Activated B cell treated with CpG ODN at 0.5 μM for 24 hours (primary cell): Measurements from ENCODE around the gene ARRDC1. TPM values are rescaled to one million over a fixed set of nuclear protein-coding genes. Genes with fewer than 3 reads are reported as not detected.

Source experiments
- ATAC-seq: fragments of 200-7000 bp; cut with Tn5 transposase; one replicate; pipeline ENCODE4 v1.10.0; 2021; ENCODE audit warnings: low read depth, mild to moderate bottlenecking, moderate library complexity
- CTCF ChIA-PET: fragments of 350-600 bp; sonication (Branson Sonifier 250); formaldehyde crosslinking; loops from one replicate; lab custom pipeline; 2021; ENCODE audit warnings: antibody characterized with exemption; lab: Charles Lee
- POLR2A ChIA-PET: fragments of 350-600 bp; sonication (Branson Sonifier 250); formaldehyde crosslinking; loops from one replicate; lab custom pipeline; 2021; ENCODE audit warnings: antibody characterized with exemption; lab: Charles Lee
- DNase-seq: peaks from one replicate; pipeline ENCODE4 v3.0.0; 2022
- H3K27ac Mint-ChIP-seq: one replicate; pipeline ENCODE4 v1.8.0; 2020; ENCODE audit warnings: mixed read lengths
- H3K27me3 Mint-ChIP-seq: one replicate; pipeline ENCODE4 v1.8.0; 2021; ENCODE audit warnings: mixed read lengths
- H3K36me3 Mint-ChIP-seq: one replicate; pipeline ENCODE4 v1.8.0; 2021; ENCODE audit warnings: low read depth, mixed read lengths
- H3K4me1 Mint-ChIP-seq: one replicate; pipeline ENCODE4 v1.8.0; 2021; ENCODE audit warnings: mixed read lengths
- H3K4me3 Mint-ChIP-seq: one replicate; pipeline ENCODE4 v1.8.0; 2020; ENCODE audit warnings: mild to moderate bottlenecking, mixed read lengths
- H3K9me3 Mint-ChIP-seq: one replicate; pipeline ENCODE4 v1.8.0; 2020; ENCODE audit warnings: mixed read lengths
- intact Hi-C: fragments of 100-400 bp; cut with micrococcal nuclease; formaldehyde crosslinking; loops from one replicate; pipeline ENCODE4 v1.15.1; 2024
- total RNA-seq: library from RNA; stranded (reverse); gene quantifications from 2 replicates; pipeline ENCODE4 v1.2.3, GENCODE V29; 2022
- TF ChIP-seq, protein P1 (sequence below): fragments of 200-600 bp; IDR thresholded peaks from one replicate; pipeline ENCODE4 v1.8.0; 2022; ENCODE audit warnings: antibody characterized with exemption, mild to moderate bottlenecking

The ARRDC1 gene
- total RNA-seq, 1 donor from 2014 or later, result 58.3 TPM

DNA sequence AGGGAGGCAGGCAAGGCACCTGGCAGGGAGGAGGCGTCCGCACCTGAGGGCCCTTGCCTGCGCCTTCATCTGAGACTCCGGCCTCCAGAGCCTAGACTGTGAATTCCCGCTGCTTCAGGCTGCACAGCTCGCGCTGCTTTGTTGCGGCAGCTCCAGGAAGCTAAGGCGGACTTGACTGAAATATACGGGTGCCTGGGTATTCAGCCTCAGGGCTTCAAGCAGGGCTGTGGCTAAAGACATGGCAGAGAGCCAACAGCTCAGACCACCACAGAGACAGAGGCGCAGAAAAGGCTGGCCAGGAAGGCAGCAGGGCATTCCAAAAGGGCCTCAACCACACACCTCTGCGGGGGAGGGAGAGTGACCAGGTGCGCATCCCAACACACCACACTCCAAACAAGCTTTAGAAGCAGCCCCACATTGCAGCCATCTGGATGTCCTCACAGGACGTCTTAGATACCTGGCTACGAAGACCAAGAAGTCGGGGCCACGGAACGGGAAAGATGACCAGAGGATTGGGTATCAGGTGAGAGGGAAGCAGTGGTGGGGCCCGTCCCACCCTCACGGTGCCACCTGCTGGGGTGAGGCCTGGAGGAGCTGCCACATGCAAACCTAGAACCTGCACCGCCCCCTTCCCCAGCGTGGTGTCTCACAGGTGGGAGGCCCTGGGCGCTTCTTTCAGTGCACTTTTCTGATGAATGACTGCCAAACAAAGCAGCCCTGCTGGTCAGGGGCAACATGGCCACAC lies 25.1 kb upstream of the ARRDC1 start:
- Mint-ChIP-seq H3K9me3 (no peaks in the 10 kb centered on the region), H3K27me3 (no peaks in the 10 kb centered on the region), H3K4me3 (no peak overlapping the region), H3K36me3 (peaks cover 41% of the 10 kb centered on the region), H3K27ac (no peak overlapping the region), H3K4me1 (peaks cover 35% of the 10 kb centered on the region)
- DNase-seq, result no peak
- ChIA-PET POLR2A (interaction anchor here (0.6 to 1.7 kb wide), 3 partner anchors 28 to 189 kb away, joined by 5 to 9 read pairs (median 6); partner anchors contain the start of gene MRPL41), CTCF (interaction anchor here (1.3 kb wide), 1 partner anchor 23 kb away, joined by 3 read pairs; no protein-coding TSS in a partner anchor)
- intact Hi-C loops, result no loop called here
- TF ChIP-seq, protein P1, sequence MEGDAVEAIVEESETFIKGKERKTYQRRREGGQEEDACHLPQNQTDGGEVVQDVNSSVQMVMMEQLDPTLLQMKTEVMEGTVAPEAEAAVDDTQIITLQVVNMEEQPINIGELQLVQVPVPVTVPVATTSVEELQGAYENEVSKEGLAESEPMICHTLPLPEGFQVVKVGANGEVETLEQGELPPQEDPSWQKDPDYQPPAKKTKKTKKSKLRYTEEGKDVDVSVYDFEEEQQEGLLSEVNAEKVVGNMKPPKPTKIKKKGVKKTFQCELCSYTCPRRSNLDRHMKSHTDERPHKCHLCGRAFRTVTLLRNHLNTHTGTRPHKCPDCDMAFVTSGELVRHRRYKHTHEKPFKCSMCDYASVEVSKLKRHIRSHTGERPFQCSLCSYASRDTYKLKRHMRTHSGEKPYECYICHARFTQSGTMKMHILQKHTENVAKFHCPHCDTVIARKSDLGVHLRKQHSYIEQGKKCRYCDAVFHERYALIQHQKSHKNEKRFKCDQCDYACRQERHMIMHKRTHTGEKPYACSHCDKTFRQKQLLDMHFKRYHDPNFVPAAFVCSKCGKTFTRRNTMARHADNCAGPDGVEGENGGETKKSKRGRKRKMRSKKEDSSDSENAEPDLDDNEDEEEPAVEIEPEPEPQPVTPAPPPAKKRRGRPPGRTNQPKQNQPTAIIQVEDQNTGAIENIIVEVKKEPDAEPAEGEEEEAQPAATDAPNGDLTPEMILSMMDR, result no peak
- no peak for ATAC-seq

DNA sequence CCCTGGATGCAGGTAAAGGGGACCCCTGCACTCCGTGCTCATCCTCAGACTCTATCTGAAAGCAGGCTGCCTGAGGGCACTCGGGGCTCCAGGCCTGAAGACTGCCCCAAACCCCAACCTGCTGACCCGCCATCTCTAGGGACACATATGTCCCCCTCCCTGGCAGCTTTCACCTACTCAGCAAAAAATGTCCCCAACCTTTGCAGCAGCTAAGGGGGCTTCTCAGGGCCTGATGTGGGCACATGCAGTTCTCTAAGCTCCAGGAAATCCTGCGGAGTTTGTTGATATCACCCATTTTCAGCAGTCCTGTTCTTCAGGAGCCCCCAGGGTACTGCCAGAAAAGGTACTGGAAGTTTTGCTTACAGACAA lies 24.5 kb upstream of the ARRDC1 start:
- H3K4me3 Mint-ChIP-seq, result no peak overlapping the region
- H3K27me3 Mint-ChIP-seq, result no peaks in the 10 kb centered on the region
- intact Hi-C loops, result no loop called here
- H3K36me3 Mint-ChIP-seq, result peaks cover 40% of the 10 kb centered on the region
- TF ChIP-seq, protein P1, result no peak
- H3K4me1 Mint-ChIP-seq, result peaks cover 29% of the 10 kb centered on the region
- no peak for DNase-seq
- H3K27ac Mint-ChIP-seq, result no peak overlapping the region
- CTCF ChIA-PET, result no interaction called here
- no peaks in the 10 kb centered on the region for H3K9me3 Mint-ChIP-seq
- no peak for ATAC-seq
- POLR2A ChIA-PET, result no interaction called here

DNA sequence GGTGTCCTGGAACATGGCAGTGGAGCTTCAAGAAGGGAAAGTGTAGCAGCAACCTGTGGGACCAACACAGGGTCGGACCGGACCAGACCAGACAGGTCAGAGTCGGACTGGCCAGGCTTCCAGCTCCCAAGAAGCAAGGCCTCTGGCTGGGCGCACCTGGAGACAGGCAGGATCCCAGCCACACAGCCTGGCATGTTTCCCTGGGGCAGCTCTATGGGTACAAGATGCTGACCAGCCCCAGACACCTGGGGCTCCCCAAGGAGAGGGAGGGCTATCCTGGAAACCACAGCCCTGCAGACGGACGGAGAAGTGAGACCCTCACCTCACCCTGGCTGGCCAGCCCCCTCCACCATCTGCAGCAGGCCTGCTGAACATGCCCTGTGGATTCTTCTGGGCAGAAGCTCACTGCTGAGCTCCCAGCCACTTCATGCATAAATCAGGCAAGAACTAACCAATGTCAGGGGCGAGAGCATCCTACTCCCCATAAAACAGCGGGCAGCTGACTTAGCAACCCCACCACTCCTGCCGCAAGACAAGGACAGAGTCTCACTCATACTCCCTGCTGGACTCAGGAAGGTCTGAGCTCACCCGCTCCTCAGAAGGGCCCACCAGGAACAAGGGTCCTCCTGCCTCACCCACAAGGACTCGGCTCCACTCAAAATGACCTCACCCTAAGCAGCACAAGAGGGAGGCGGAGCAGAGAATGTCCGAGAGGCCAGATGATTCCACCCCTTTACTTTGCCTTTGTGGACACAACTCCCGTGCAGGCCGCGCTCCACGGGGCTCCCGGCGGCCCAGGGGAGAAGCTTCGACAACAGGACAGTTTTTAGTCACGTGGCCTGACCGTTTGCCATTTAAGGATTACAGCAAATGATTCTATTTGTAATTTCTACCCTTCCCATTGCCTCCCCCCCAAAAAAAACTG lies 23.9 kb upstream of the ARRDC1 start:
- TF ChIP-seq, protein P1, result no peak
- no peaks in the 10 kb centered on the region for H3K9me3 Mint-ChIP-seq
- H3K4me1 Mint-ChIP-seq, result peaks cover 22% of the 10 kb centered on the region
- ATAC-seq, result no peak
- intact Hi-C loops, result no loop called here
- no peak overlapping the region for H3K4me3 Mint-ChIP-seq
- H3K27me3 Mint-ChIP-seq, result no peaks in the 10 kb centered on the region
- no peak overlapping the region for H3K27ac Mint-ChIP-seq
- CTCF ChIA-PET, result no interaction called here
- DNase-seq, result no peak
- H3K36me3 Mint-ChIP-seq, result peaks cover 42% of the 10 kb centered on the region
- POLR2A ChIA-PET, result interaction anchor here (1.0 kb wide), 1 partner anchor 29 kb away, joined by 3 read pairs; no protein-coding TSS in a partner anchor

DNA sequence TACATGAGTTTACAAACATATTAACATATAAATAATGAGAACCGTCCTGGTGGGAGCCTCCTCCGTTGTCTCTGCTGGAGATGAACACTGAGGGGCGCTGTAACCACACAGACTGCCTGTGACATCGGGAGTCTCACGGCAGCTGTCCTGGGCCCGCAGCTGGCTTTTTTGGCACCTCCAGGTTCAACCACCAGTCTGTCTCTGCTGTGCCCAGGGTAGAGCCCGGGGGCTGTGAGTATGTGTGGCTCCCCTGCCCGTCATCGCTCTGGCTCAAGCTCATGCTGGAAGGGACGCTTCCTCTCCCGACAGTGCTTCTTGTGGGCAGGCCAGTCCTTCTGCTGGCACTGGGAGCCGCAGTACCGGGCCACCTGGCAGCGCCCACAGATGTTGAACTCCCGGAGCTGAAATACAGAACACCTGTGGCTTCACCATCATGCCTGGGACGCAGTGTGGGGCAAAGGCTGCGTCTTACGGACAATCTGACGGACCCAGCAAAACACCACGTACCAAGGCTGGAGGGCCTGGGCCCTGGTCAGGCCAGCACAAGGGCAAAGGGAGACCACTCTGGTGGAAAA lies 23.1 kb upstream of the ARRDC1 start:
- H3K36me3 Mint-ChIP-seq, result peaks cover 47% of the 10 kb centered on the region
- DNase-seq (no peak), ATAC-seq (no peak)
- H3K4me1 Mint-ChIP-seq, result peaks cover 16% of the 10 kb centered on the region
- intact Hi-C loops, result no loop called here
- TF ChIP-seq, protein P1, result no peak
- ChIA-PET POLR2A (interaction anchor here (1.0 kb wide), 1 partner anchor 30 kb away, joined by 3 read pairs; no protein-coding TSS in a partner anchor), CTCF (no interaction called here)
- H3K27me3 Mint-ChIP-seq, result no peaks in the 10 kb centered on the region
- H3K9me3 Mint-ChIP-seq, result no peaks in the 10 kb centered on the region
- no peak overlapping the region for H3K4me3 Mint-ChIP-seq
- H3K27ac Mint-ChIP-seq, result no peak overlapping the region
